DND-41 (cell line): ENCODE results near the gene BRI3BP.

ENCODE experiments used
- EZH2 ChIP-seq: IDR thresholded peaks from 3 replicates; pipeline ENCODE4 v1.6.1; 2012; ENCODE audit warnings: borderline replicate concordance, low read depth, mild to moderate bottlenecking, moderate library complexity, low read length, inconsistent platforms; ENCODE audit not compliant: severe bottlenecking
- TF ChIP-seq, protein P1 (sequence below): IDR thresholded peaks from 2 replicates; pipeline ENCODE4 v1.5.1; 2012; ENCODE audit warnings: borderline replicate concordance, low read length, moderate library complexity, mild to moderate bottlenecking; ENCODE audit not compliant: poor library complexity, severe bottlenecking; ENCODE audit errors: extremely low read depth

DNA sequence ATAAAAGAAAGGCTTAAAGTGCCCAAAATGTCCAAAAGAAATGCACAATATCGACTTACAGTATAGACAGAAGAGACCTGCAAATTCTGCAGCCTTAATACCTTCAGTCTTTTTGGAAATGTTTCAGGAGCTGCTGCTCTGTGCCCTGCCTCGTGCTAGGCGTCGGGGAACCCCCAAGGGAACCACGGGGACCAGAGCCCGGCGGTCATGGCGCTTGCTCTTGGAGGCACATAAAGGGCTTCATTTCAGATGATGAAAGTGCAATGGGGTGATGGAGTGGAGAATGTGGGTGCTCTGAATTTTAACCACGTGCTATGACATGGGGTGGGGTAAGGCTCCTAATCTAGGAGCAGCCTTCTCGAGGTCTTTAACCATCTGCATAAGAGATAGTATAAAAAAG lies 57.0 kb downstream of the BRI3BP start:
- TF ChIP-seq, protein P1, sequence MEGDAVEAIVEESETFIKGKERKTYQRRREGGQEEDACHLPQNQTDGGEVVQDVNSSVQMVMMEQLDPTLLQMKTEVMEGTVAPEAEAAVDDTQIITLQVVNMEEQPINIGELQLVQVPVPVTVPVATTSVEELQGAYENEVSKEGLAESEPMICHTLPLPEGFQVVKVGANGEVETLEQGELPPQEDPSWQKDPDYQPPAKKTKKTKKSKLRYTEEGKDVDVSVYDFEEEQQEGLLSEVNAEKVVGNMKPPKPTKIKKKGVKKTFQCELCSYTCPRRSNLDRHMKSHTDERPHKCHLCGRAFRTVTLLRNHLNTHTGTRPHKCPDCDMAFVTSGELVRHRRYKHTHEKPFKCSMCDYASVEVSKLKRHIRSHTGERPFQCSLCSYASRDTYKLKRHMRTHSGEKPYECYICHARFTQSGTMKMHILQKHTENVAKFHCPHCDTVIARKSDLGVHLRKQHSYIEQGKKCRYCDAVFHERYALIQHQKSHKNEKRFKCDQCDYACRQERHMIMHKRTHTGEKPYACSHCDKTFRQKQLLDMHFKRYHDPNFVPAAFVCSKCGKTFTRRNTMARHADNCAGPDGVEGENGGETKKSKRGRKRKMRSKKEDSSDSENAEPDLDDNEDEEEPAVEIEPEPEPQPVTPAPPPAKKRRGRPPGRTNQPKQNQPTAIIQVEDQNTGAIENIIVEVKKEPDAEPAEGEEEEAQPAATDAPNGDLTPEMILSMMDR, result no peak
- TF ChIP-seq EZH2, result no peak
